SK-N-MC (cell line): ENCODE results near the gene GLI3.

Source experiments
- EZH2 ChIP-seq: fragments of 200-600 bp; sonication (generic); IDR thresholded peaks from one replicate; pipeline ENCODE4 v1.6.1; 2017; ENCODE audit warnings: antibody characterized with exemption
- FOXP2 ChIP-seq: optimal IDR thresholded peaks from 2 replicates; pipeline ENCODE3; 2011; ENCODE audit warnings: mild to moderate bottlenecking, moderate library complexity; ENCODE audit not compliant: insufficient read depth; ENCODE audit errors: extremely low read length, control extremely low read depth
- POLR2AphosphoS5 ChIP-seq: IDR thresholded peaks from 2 replicates; pipeline ENCODE4 v1.6.1; 2012; ENCODE audit warnings: mild to moderate bottlenecking, low read depth, low read length, borderline replicate concordance

DNA sequence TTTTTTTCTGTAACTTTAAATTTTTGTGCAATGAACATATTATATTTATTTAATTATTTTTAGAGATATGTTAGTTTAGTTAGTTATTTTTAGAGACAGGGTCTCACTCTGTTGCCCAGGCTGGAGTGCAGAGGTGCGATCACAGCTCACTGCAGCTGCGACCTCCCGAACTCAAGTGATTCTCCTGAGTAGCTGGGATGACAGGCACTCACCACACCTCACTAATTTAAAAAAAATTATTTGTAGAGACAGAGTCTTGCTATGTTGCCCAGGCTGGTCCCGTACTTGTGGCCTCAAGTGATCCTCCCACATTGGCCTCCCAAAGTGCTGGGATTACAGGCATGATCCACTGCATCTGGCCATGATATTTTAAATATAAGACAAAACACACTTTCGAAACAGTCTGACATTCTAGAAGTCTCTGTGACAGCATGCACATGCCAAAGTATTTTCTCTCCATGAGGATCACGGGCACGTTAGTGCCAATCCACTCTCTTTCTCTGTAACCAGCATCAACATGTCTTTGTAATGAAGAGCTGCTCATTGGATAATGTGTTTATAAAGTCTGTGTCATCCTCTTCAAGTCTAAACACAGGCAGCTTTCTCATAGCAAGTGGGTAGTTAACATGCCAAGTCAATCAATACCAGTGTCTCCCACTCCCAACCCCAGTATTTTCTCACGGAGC lies 137.4 kb downstream of the GLI3 start:
- TF ChIP-seq POLR2AphosphoS5 (no peak), EZH2 (no peak), FOXP2 (no peak)
